Left ventricle myocardium inferior (tissue), 1 donor: Measurements from ENCODE around the gene AK2. TPM values are rescaled to one million over a fixed set of nuclear protein-coding genes. Genes with fewer than 3 reads are reported as not detected.

Source experiments
- DNase-seq: peaks from one replicate; pipeline ENCODE4 v3.0.0-alpha.2; 2020
- H3K27ac ChIP-seq: fragments of 200-600 bp; replicated peaks from 2 replicates; pipeline ENCODE4 v1.8.0; 2021
- H3K27me3 ChIP-seq: fragments of 200-600 bp; 2 replicates; pipeline ENCODE4 v1.8.0; 2021; ENCODE audit warnings: low read depth
- H3K36me3 ChIP-seq: fragments of 200-600 bp; 2 replicates; pipeline ENCODE4 v1.8.0; 2021
- H3K4me1 ChIP-seq: fragments of 200-600 bp; 2 replicates; pipeline ENCODE4 v1.8.0; 2021
- H3K4me3 ChIP-seq: fragments of 200-600 bp; 2 replicates; pipeline ENCODE4 v1.8.0; 2021; ENCODE audit warnings: mild to moderate bottlenecking, moderate library complexity
- H3K9me3 ChIP-seq: fragments of 200-600 bp; replicated peaks from 2 replicates; pipeline ENCODE4 v1.8.0; 2021
- CTCF ChIP-seq: fragments of 200-600 bp; IDR thresholded peaks from 2 replicates; pipeline ENCODE4 v1.8.0; 2021; ENCODE audit warnings: antibody characterized with exemption, mild to moderate bottlenecking, borderline replicate concordance
- intact Hi-C: fragments of 100-400 bp; cut with micrococcal nuclease; formaldehyde crosslinking; loops from one replicate; pipeline ENCODE4 v1.11.0; 2022
- total RNA-seq: library from RNA; stranded (reverse); fragmentation: NEBNext Ultra II Directional; extraction: Animal tissue kit (Norgen Biotek cat#: 25700); gene quantifications from one replicate; pipeline ENCODE4 v1.2.1, GENCODE V29; 2021
- donor health status: DM: no; HTN: yes; CAD: no; lungs with severe emphysema.

Gene AK2
- total RNA-seq, 1 donor from 2014 or later: 121 TPM

GRCh38 chr1:32992489-32993323 lies 44.0 kb downstream of the AK2 start:
- no peaks in the 10 kb centered on the region for H3K36me3 ChIP-seq
- DNase-seq: peak; percentile 76
- intact Hi-C loops: no loop called here
- no peak for TF ChIP-seq CTCF
- H3K27ac ChIP-seq: peak overlapping the region; percentile 72
- H3K4me3 ChIP-seq: no peak overlapping the region
- no peaks in the 10 kb centered on the region for H3K27me3 ChIP-seq
- no peaks in the 10 kb centered on the region for H3K9me3 ChIP-seq
- peaks cover 63% of the 10 kb centered on the region for H3K4me1 ChIP-seq

- intact Hi-C loops: no loop called here
- no peak for TF ChIP-seq CTCF
These were observed 44.7 kb downstream of the AK2 start for GRCh38 chr1:32991819-32992488.

GRCh38 chr1:32991386-32991785 lies 45.3 kb downstream of the AK2 start:
- H3K36me3 ChIP-seq: no peaks in the 10 kb centered on the region

More at GRCh38 chr1:32991819-32992488, 44.7 kb downstream of the AK2 start:
- no peaks in the 10 kb centered on the region for H3K36me3 ChIP-seq
- no peak for DNase-seq
- H3K4me3 ChIP-seq: no peak overlapping the region
- H3K9me3 ChIP-seq: no peaks in the 10 kb centered on the region
- H3K27ac ChIP-seq: peak overlapping the region; percentile 72
- H3K27me3 ChIP-seq: no peaks in the 10 kb centered on the region
- peaks cover 56% of the 10 kb centered on the region for H3K4me1 ChIP-seq

GRCh38 chr1:32990887-32991286 lies 45.8 kb downstream of the AK2 start:
- Histone ChIP-seq H3K27ac (no peak overlapping the region), H3K9me3 (no peaks in the 10 kb centered on the region), H3K4me3 (no peak overlapping the region), H3K4me1 (peaks cover 52% of the 10 kb centered on the region), H3K36me3 (no peaks in the 10 kb centered on the region), H3K27me3 (no peaks in the 10 kb centered on the region)
- no peak for DNase-seq
- no peak for TF ChIP-seq CTCF
- intact Hi-C loops: no loop called here

More at GRCh38 chr1:32991386-32991785, 45.3 kb downstream of the AK2 start:
- Histone ChIP-seq H3K4me3 (no peak overlapping the region), H3K4me1 (peaks cover 52% of the 10 kb centered on the region), H3K27me3 (no peaks in the 10 kb centered on the region), H3K27ac (peak overlapping the region; percentile 72), H3K9me3 (no peaks in the 10 kb centered on the region)
- DNase-seq: no peak
- intact Hi-C loops: no loop called here
- no peak for TF ChIP-seq CTCF

GRCh38 chr1:32989160-32990050 lies 47.3 kb downstream of the AK2 start:
- Histone ChIP-seq H3K9me3 (no peaks in the 10 kb centered on the region), H3K27ac (peak overlapping the region; percentile 78), H3K4me3 (peak overlapping the region; percentile 0), H3K4me1 (peaks cover 53% of the 10 kb centered on the region), H3K36me3 (no peaks in the 10 kb centered on the region), H3K27me3 (no peaks in the 10 kb centered on the region)
- intact Hi-C loops: no loop called here
- TF ChIP-seq CTCF: no peak
- peak; percentile 70 for DNase-seq
